B cell (primary cell): ENCODE results near the gene ADAMTS14. TPM values are rescaled to one million over a fixed set of nuclear protein-coding genes. Genes with fewer than 3 reads are reported as not detected.

Experiments
- ATAC-seq: fragments of 200-7000 bp; cut with Tn5 transposase; one replicate; pipeline ENCODE4 v1.10.0; 2021; ENCODE audit warnings: low read depth, mild to moderate bottlenecking, moderate number of reproducible peaks, moderate library complexity
- CTCF ChIA-PET: fragments of 350-600 bp; sonication (Branson Sonifier 250); formaldehyde crosslinking; loops from one replicate; lab custom pipeline; 2021; ENCODE audit warnings: antibody characterized with exemption, inconsistent platforms; lab: Charles Lee
- POLR2A ChIA-PET: fragments of 350-600 bp; sonication (Branson Sonifier 250); formaldehyde crosslinking; loops from one replicate; lab custom pipeline; 2021; ENCODE audit warnings: antibody characterized with exemption; lab: Charles Lee
- DNase-seq: peaks from one replicate; pipeline ENCODE4 v3.0.0; 2013
- H2AFZ ChIP-seq: 2 replicates; pipeline ENCODE4 v1.6.1; 2012; ENCODE audit warnings: mild to moderate bottlenecking, low read depth, low read length; ENCODE audit not compliant: insufficient read depth, poor library complexity, severe bottlenecking
- H3K27ac ChIP-seq, 2 donors: 1 replicate in 1 of 2; 2 replicates in 1 of 2; pipeline ENCODE4 v1.5.1; 2012 to 2013; ENCODE audit warnings: low read length in 2 of 2, mild to moderate bottlenecking in 2 of 2, moderate library complexity in 1 of 2
- H3K27me3 ChIP-seq, 4 experiments: fragments of 200-600 bp in 1 of 4; sonication (generic) in 1 of 4; replicated peaks in 1 of 4; 1 replicate in 2 of 4; 2 replicates in 2 of 4; pipeline versions ENCODE4 v1.6.1 to v1.7.0; 2013 to 2016; ENCODE audit warnings: low read length in 3 of 4, mild to moderate bottlenecking in 2 of 4, mixed read lengths in 1 of 4, moderate library complexity in 1 of 4; ENCODE audit not compliant: insufficient read depth in 4 of 4, control insufficient read depth in 3 of 4; ENCODE audit errors: control extremely low read depth in 1 of 4
- H3K36me3 ChIP-seq, 2 experiments: replicated peaks in 1 of 2; 1 replicate in 1 of 2; 2 replicates in 1 of 2; pipeline versions ENCODE4 v1.6.1 to v1.7.1; 2013; ENCODE audit warnings: low read length in 1 of 2; ENCODE audit not compliant: insufficient read depth in 2 of 2, control insufficient read depth in 1 of 2; ENCODE audit errors: control extremely low read depth in 1 of 2, extremely low read depth in 1 of 2
- H3K4me1 ChIP-seq, 2 donors: fragments of 200-600 bp in 1 of 2; sonication (generic) in 1 of 2; 1 replicate in 1 of 2; 2 replicates in 1 of 2; pipeline versions ENCODE4 v1.5.1 to v1.6.1; 2013 to 2017; ENCODE audit warnings: low read length in 2 of 2; ENCODE audit not compliant: control insufficient read depth in 2 of 2, insufficient read depth in 2 of 2
- H3K4me2 ChIP-seq: replicated peaks from 2 replicates; pipeline ENCODE3; 2012; ENCODE audit warnings: mild to moderate bottlenecking, low read depth, low read length; ENCODE audit not compliant: poor library complexity, severe bottlenecking
- H3K4me3 ChIP-seq, 5 experiments: fragments of 200-600 bp in 1 of 5; sonication (generic) in 1 of 5; 1 replicate in 3 of 5; 2 replicates in 2 of 5; pipeline versions ENCODE4 v1.5.1 to v1.7.0; 2011 to 2016; ENCODE audit warnings: low read length in 4 of 5, mild to moderate bottlenecking in 4 of 5, low read depth in 2 of 5, control low read depth in 1 of 5, moderate library complexity in 1 of 5; ENCODE audit not compliant: insufficient read depth in 1 of 5; ENCODE audit errors: control extremely low read depth in 1 of 5, extremely low read depth in 1 of 5
- H3K79me2 ChIP-seq: fragments of 200-600 bp; sonication (generic); one replicate; pipeline ENCODE4 v1.6.0; 2016; ENCODE audit warnings: low read length; ENCODE audit not compliant: control insufficient read depth, insufficient read depth
- H3K9ac ChIP-seq: fragments of 200-600 bp; sonication (generic); 2 replicates; pipeline ENCODE4 v1.6.1; 2017; ENCODE audit warnings: mild to moderate bottlenecking, low read length, moderate library complexity
- H3K9me3 ChIP-seq, 3 donors: one replicate each; pipeline versions ENCODE4 v1.6.1 to v1.7.1; 2013; ENCODE audit warnings: low read length in 2 of 3; ENCODE audit not compliant: control insufficient read depth in 2 of 3, insufficient read depth in 1 of 3; ENCODE audit errors: control extremely low read depth in 1 of 3
- H4K20me1 ChIP-seq: 2 replicates; pipeline ENCODE4 v1.6.0; 2012; ENCODE audit warnings: mild to moderate bottlenecking, low read length; ENCODE audit not compliant: insufficient read depth, control insufficient read depth, poor library complexity, severe bottlenecking
- H3K27ac Mint-ChIP-seq: one replicate; pipeline ENCODE4 v1.8.0; 2021; ENCODE audit warnings: mixed read lengths
- H3K27me3 Mint-ChIP-seq: one replicate; pipeline ENCODE4 v1.8.0; 2021; ENCODE audit warnings: mixed read lengths
- H3K4me1 Mint-ChIP-seq: one replicate; pipeline ENCODE4 v1.8.0; 2021; ENCODE audit warnings: mixed read lengths
- H3K4me3 Mint-ChIP-seq: one replicate; pipeline ENCODE4 v1.8.0; 2021; ENCODE audit warnings: mixed read lengths
- H3K9me3 Mint-ChIP-seq: one replicate; pipeline ENCODE4 v1.8.0; 2022; ENCODE audit warnings: mixed read lengths; ENCODE audit not compliant: insufficient read depth
- CTCF ChIP-seq: fragments of 200-600 bp; IDR thresholded peaks from one replicate; pipeline ENCODE4 v1.8.0; 2022; ENCODE audit warnings: antibody characterized with exemption, mild to moderate bottlenecking
- EZH2 ChIP-seq: IDR thresholded peaks from 2 replicates; pipeline ENCODE4 v1.6.1; 2012; ENCODE audit warnings: borderline replicate concordance, low read depth, mild to moderate bottlenecking, moderate library complexity, low read length; ENCODE audit not compliant: insufficient read depth, poor library complexity, severe bottlenecking
- WGBS: methylation state at CpG from one replicate; pipeline ENCODE4 v1.1.5; 2013; ENCODE audit warnings: missing lambda C conversion rate; ENCODE audit not compliant: insufficient coverage; 5-methylcytosine and 5-hydroxymethylcytosine counted together
- intact Hi-C: fragments of 100-400 bp; cut with micrococcal nuclease; formaldehyde crosslinking; loops from one replicate; pipeline ENCODE4 v1.10.0; 2022
- polyA plus RNA-seq: library from polyadenylated mRNA; depleted of rRNA; stranded (reverse); fragments of >200 nt; gene quantifications from 2 replicates; pipeline ENCODE4 v1.2.3, GENCODE V29; 2012
- total RNA-seq, 2 donors: library from RNA; stranded (reverse); fragments of 120-200 nt in 1 of 2; gene quantifications; 1 replicate in 1 of 2; 2 replicates in 1 of 2; pipeline versions ENCODE4 v1.2.3 to v1.2.4, GENCODE V29; 2013 to 2022

ADAMTS14 gene
- total and polyA plus RNA-seq, 2 donors (not counting 1 experiment from before 2014, with no cell fraction given): not detected

- no peak overlapping the region for H3K9ac ChIP-seq
- intact Hi-C loops: no loop called here
- Mint-ChIP-seq H3K27ac (no peak overlapping the region), H3K27me3 (peaks cover 33% of the 10 kb centered on the region), H3K4me3 (no peak overlapping the region), H3K9me3 (no peaks in the 10 kb centered on the region), H3K4me1 (no peaks in the 10 kb centered on the region)
- CTCF ChIA-PET: no interaction called here
- H3K9me3 ChIP-seq: no peaks in the 10 kb centered on the region
- H3K4me1 ChIP-seq: no peaks in the 10 kb centered on the region
- H3K4me3 ChIP-seq: no peak overlapping the region
- H3K27me3 ChIP-seq: peaks cover 0 to 6% (median 3%) of the 10 kb centered on the region in 4 experiments
- TF ChIP-seq EZH2 (no peak), CTCF (no peak)
- no peak overlapping the region for H2AFZ ChIP-seq
- no peak for DNase-seq
- no peak overlapping the region for H3K27ac ChIP-seq
- no peak overlapping the region for H3K4me2 ChIP-seq
- WGBS: no CpG with 5 or more reads among the region's 3 CpGs
- POLR2A ChIA-PET: no interaction called here
- ATAC-seq: no peak
- no peaks in the 10 kb centered on the region for H3K36me3 ChIP-seq
- peaks cover 3% of the 10 kb centered on the region for H3K79me2 ChIP-seq
- H4K20me1 ChIP-seq: no peaks in the 10 kb centered on the region
Observed at GRCh38 chr10:70807556-70807955, 135.2 kb downstream of the ADAMTS14 start.

- CTCF ChIA-PET: no interaction called here
- Mint-ChIP-seq H3K27ac (no peak overlapping the region), H3K4me3 (no peak overlapping the region), H3K9me3 (no peaks in the 10 kb centered on the region), H3K27me3 (peaks cover 28% of the 10 kb centered on the region), H3K4me1 (peaks cover under 1% of the 10 kb centered on the region)
- Histone ChIP-seq H3K9me3 (no peaks in the 10 kb centered on the region), H3K27me3 (peaks cover 0 to 6% (median 0%) of the 10 kb centered on the region in 4 experiments), H3K27ac (no peak overlapping the region), H3K4me2 (no peak overlapping the region), H3K4me1 (no peaks in the 10 kb centered on the region), H3K79me2 (peaks cover 13% of the 10 kb centered on the region), H4K20me1 (no peaks in the 10 kb centered on the region), H3K9ac (no peak overlapping the region), H2AFZ (no peak overlapping the region), H3K4me3 (no peak overlapping the region), H3K36me3 (no peaks in the 10 kb centered on the region)
- 97% methylated on average over 4 of the region's 6 CpGs for WGBS
- no peak for ATAC-seq
- TF ChIP-seq EZH2 (no peak), CTCF (no peak)
- intact Hi-C loops: no loop called here
- DNase-seq: no peak
- POLR2A ChIA-PET: no interaction called here
Observed at GRCh38 chr10:70809011-70809611, 136.8 kb downstream of the ADAMTS14 start.
